ENCODE data around the gene PTTG1. TPM values are rescaled to one million over a fixed set of nuclear protein-coding genes. Genes with fewer than 3 reads are reported as not detected.
A peak's percentile ranks its signal among the peaks of the same experiment; 100 is the strongest.

Gene PTTG1
- total and polyA plus RNA-seq, 2 experiments from 2014 or later = 394 to 620 TPM

- TF ChIP-seq REST (IDR thresholded peaks at IDR 0.05; ENCODE audit: unreplicated experiment) (no peak), EZH2 (IDR thresholded peaks at IDR 0.05; ENCODE audit: low read depth, unreplicated experiment) (no peak)
Measured at GRCh38 chr5:160438316-160439204, 16.9 kb downstream of the PTTG1 start (continued).

- Mint-ChIP-seq H3K36me3 (ENCODE audit: low read depth) (no peaks in the 10 kb centered on the region), H3K27ac (no peak overlapping the region)
- peak; percentile 91 to 93 for TF ChIP-seq CTCF (conservative IDR thresholded peaks at IDR 0.05; ENCODE audit: low read depth in 2 of 2)
- TF ChIP-seq EZH2phosphoT487 (IDR thresholded peaks at IDR 0.05; ENCODE audit: unreplicated experiment) = no peak
- no peak for TF ChIP-seq EZH2 (IDR thresholded peaks at IDR 0.05; ENCODE audit: low read depth, unreplicated experiment)
- no peak for TF ChIP-seq REST (IDR thresholded peaks at IDR 0.05; ENCODE audit: unreplicated experiment)
- no peak for TF ChIP-seq NANOG (IDR thresholded peaks at IDR 0.05; ENCODE audit: borderline replicate concordance)
- TF ChIP-seq ZNF331 (CRISPR knock-in tag; IDR thresholded peaks at IDR 0.05; ENCODE audit: low read depth) = no peak
- no peak for TF ChIP-seq POLR2AphosphoS5 (IDR thresholded peaks at IDR 0.05; ENCODE audit: low read depth)
Measured at GRCh38 chr5:160439205-160439600, 17.5 kb downstream of the PTTG1 start.

More at GRCh38 chr5:160439205-160439600, 17.5 kb downstream of the PTTG1 start:
- Mint-ChIP-seq H3K4me3 (peak overlapping the region; percentile 70), H3K4me1 (peaks cover 15% of the 10 kb centered on the region), H3K27me3 (ENCODE audit: insufficient read depth, low read depth, poor library complexity) (peaks cover 2% of the 10 kb centered on the region), H3K9me3 (no peaks in the 10 kb centered on the region)
- Histone ChIP-seq H3K9me2 (ENCODE audit: insufficient read depth) (no peaks in the 10 kb centered on the region; the same call in 1 of the 2 replicates), H3F3A (replicated peaks; ENCODE audit: low read depth) (no peaks in the 10 kb centered on the region), H3K4me2 (peak overlapping the region; percentile 82), H3K4me3 (peak overlapping the region; percentile 52), H2AFZ (peak overlapping the region; percentile 87), H3K79me2 (replicated peaks; ENCODE audit: insufficient read depth) (no peaks in the 10 kb centered on the region), H3K27me3 (ENCODE audit: insufficient read depth) (no peaks in the 10 kb centered on the region), H3K36me3 (ENCODE audit: insufficient read depth) (no peaks in the 10 kb centered on the region), H3K27ac (ENCODE audit: low read depth) (no peak overlapping the region), H3K4me1 (ENCODE audit: insufficient read depth) (peaks cover 4% of the 10 kb centered on the region; the same call in 1 of the 2 replicates), H4K20me1 (replicated peaks; ENCODE audit: insufficient read depth) (no peaks in the 10 kb centered on the region)
- DNase-seq (ENCODE audit: low spot score) (peak; percentile 91), ATAC-seq (peak; percentile 93)
